ENCODE data around the gene CHD1L.
"Not testable (repeated sequence)": the region's sequence is repeated elsewhere in the genome, so short reads cannot be mapped to it uniquely, and the experiment has no call there.

GRCh38 chr1:147233903-147234302, 8.6 kb upstream of the CHD1L start:
- TF ChIP-seq CTCF, POLR2A (IDR thresholded peaks at IDR 0.05): not testable (repeated sequence)
